HG03060 (cell line): Measurements from ENCODE around the gene JPH4.
"Not testable (repeated sequence)": the region's sequence is repeated elsewhere in the genome, so short reads cannot be mapped to it uniquely, and the experiment has no call there.

Experiments used
- ATAC-seq: cut with Tn5 transposase; IDR thresholded peaks from one replicate; pipeline ENCODE4 v1.9.1; 2021; ENCODE audit warnings: low read depth, moderate number of reproducible peaks; ENCODE audit not compliant: unreplicated experiment

Gene JPH4

GRCh38 chr14:23609411-23610089 is 31.0 kb upstream of the JPH4 start:
- not testable (repeated sequence) for ATAC-seq

- ATAC-seq = no peak
Observed at GRCh38 chr14:23609001-23609400, 30.4 kb upstream of the JPH4 start.

- ATAC-seq = no peak
Observed at GRCh38 chr14:23608454-23608853, 29.9 kb upstream of the JPH4 start.

GRCh38 chr14:23605931-23606585 is 27.5 kb upstream of the JPH4 start:
- ATAC-seq = peak; percentile 87

- ATAC-seq = no peak
Observed at GRCh38 chr14:23604675-23605170, 26.1 kb upstream of the JPH4 start.

GRCh38 chr14:23604148-23604547 is 25.6 kb upstream of the JPH4 start:
- no peak for ATAC-seq

- ATAC-seq = no peak
Observed at GRCh38 chr14:23603103-23603502, 24.5 kb upstream of the JPH4 start.

GRCh38 chr14:23602181-23603095 is 23.8 kb upstream of the JPH4 start:
- no peak for ATAC-seq

GRCh38 chr14:23601845-23602180 is 23.2 kb upstream of the JPH4 start:
- ATAC-seq = no peak

- no peak for ATAC-seq
Observed at GRCh38 chr14:23601424-23601823, 22.8 kb upstream of the JPH4 start.

- no peak for ATAC-seq
Observed at GRCh38 chr14:23600806-23601205, 22.2 kb upstream of the JPH4 start.

GRCh38 chr14:23600322-23600707 is 21.7 kb upstream of the JPH4 start:
- no peak for ATAC-seq

GRCh38 chr14:23594191-23594590 is 15.6 kb upstream of the JPH4 start:
- not testable (repeated sequence) for ATAC-seq

GRCh38 chr14:23590198-23590597 is 11.6 kb upstream of the JPH4 start:
- ATAC-seq = no peak

- ATAC-seq = no peak
Observed at GRCh38 chr14:23589606-23590005, 11.0 kb upstream of the JPH4 start.

GRCh38 chr14:23588884-23589598 is 10.5 kb upstream of the JPH4 start:
- peak; percentile 88 for ATAC-seq

- ATAC-seq = not testable (repeated sequence)
Observed at GRCh38 chr14:23584527-23585203, 6.1 kb upstream of the JPH4 start.

GRCh38 chr14:23583761-23584526 is 5.4 kb upstream of the JPH4 start:
- not testable (repeated sequence) for ATAC-seq
